Stimulated activated CD8-positive, alpha-beta memory T cell treated with anti-CD3 and anti-CD28 coated beads, Interleukin-12 subunit alpha, Interleukin-12 subunit beta, amount 100 ng/mL, for 24 hours (primary cell): Measurements from ENCODE around the gene CNST.
"Not testable (repeated sequence)": the region's sequence is repeated elsewhere in the genome, so short reads cannot be mapped to it uniquely, and the experiment has no call there.

Experiments used
- DNase-seq: peaks from one replicate; pipeline ENCODE4 v3.0.0-alpha.2; 2020; ENCODE audit errors: extremely low read depth

CNST gene

GRCh38 chr1:246559310-246559709, 6.9 kb upstream of the CNST start:
- no peak for DNase-seq

GRCh38 chr1:246560833-246561232, 5.4 kb upstream of the CNST start:
- DNase-seq, result not testable (repeated sequence)

GRCh38 chr1:246564839-246565750, 1.2 kb upstream of the CNST start:
- DNase-seq, result no peak

- no peak for DNase-seq
These were observed 517 bp upstream of the CNST start for GRCh38 chr1:246565751-246566127.

- DNase-seq, result no peak
These were observed 773 bp downstream of the CNST start for GRCh38 chr1:246566813-246567645.

GRCh38 chr1:246567646-246568235, 1.5 kb downstream of the CNST start:
- no peak for DNase-seq

GRCh38 chr1:246569248-246570238, 3.3 kb downstream of the CNST start:
- peak; percentile 10 for DNase-seq

- DNase-seq, result not testable (repeated sequence)
These were observed 5.1 kb downstream of the CNST start for GRCh38 chr1:246571309-246571708.

GRCh38 chr1:246571953-246572352, 5.7 kb downstream of the CNST start:
- no peak for DNase-seq

GRCh38 chr1:246572785-246573184, 6.5 kb downstream of the CNST start:
- DNase-seq, result no peak

- DNase-seq, result no peak
These were observed 7.2 kb downstream of the CNST start for GRCh38 chr1:246573491-246573890.

- DNase-seq, result no peak
These were observed 10.4 kb downstream of the CNST start for GRCh38 chr1:246576709-246577032.

- no peak for DNase-seq
These were observed 10.9 kb downstream of the CNST start for GRCh38 chr1:246577082-246577719.

GRCh38 chr1:246577720-246578106, 11.5 kb downstream of the CNST start:
- no peak for DNase-seq

- no peak for DNase-seq
These were observed 13.6 kb downstream of the CNST start for GRCh38 chr1:246579818-246580217.

GRCh38 chr1:246580497-246581370, 14.5 kb downstream of the CNST start:
- DNase-seq, result no peak

GRCh38 chr1:246582301-246583055, 16.2 kb downstream of the CNST start:
- no peak for DNase-seq

- no peak for DNase-seq
These were observed 16.8 kb downstream of the CNST start for GRCh38 chr1:246583056-246583440.
